Measurements from ENCODE around the gene ASTN1. TPM values are rescaled to one million over a fixed set of nuclear protein-coding genes. Genes with fewer than 3 reads are reported as not detected.

ASTN1 gene
- total RNA-seq (2022; extraction: Qiagen RNA extraction; ENCODE audit: low read depth): not detected in 5 replicates

GRCh38 chr1:177164380-177165068, at the start of gene ASTN1:
Gene ASTN1, minus strand, starts transcription at chr1:177164712. Its CDS starts 36 bp downstream, at chr1:177164676.

GRCh38 chr1:177170756-177171535, 6.4 kb upstream of the ASTN1 start, which contains the start of gene BRINP2:
Gene BRINP2, plus strand, starts transcription at chr1:177170958. Its CDS starts 58,919 bp downstream, at chr1:177229877.

Other genes starting within 250 kb of the ASTN1 start
- gene BRINP2, start 6.2 kb upstream of the ASTN1 start, total RNA-seq (2022; extraction: Qiagen RNA extraction; ENCODE audit: low read depth): 0.10 to 0.54 TPM (median 0.15 TPM) in 5 replicates

Measured in A549 treated with GW870086 at 1 μM for 4 hours (cell line).